ENCODE results near the gene LEFTY2.
"Not testable (repeated sequence)": the region's sequence is repeated elsewhere in the genome, so short reads cannot be mapped to it uniquely, and the experiment has no call there.

Gene LEFTY2

GRCh38 chr1:225888898-225889601 lies 52.0 kb downstream of the LEFTY2 start, which contains the start of gene LEFTY1:
LEFTY1 (minus strand) TSS chr1:225889146; CDS start chr1:225889066, 80 bp downstream.
- no peak within 1 kb of the TSS for H4K8ac ChIP-seq (ENCODE audit: low read depth, low read length)
- no peak within 1 kb of the TSS for H2BK12ac ChIP-seq (ENCODE audit: low read length)
- H3K27ac ChIP-seq (ENCODE audit: low read depth, low read length), result no peak within 1 kb of the TSS
- H3K27me3 ChIP-seq (ENCODE audit: insufficient read depth, low read length), result no peaks in the 10 kb centered on the region
- no peak within 1 kb of the TSS for H3K4me2 ChIP-seq (ENCODE audit: low read length)
- H2AK5ac ChIP-seq (ENCODE audit: low read length), result no peak within 1 kb of the TSS
- no peak within 1 kb of the TSS for H3K4me3 ChIP-seq (ENCODE audit: low read depth, low read length)
- no peaks in the 10 kb centered on the region for H3K36me3 ChIP-seq (ENCODE audit: control insufficient read depth in 1 of 2, insufficient read depth in 2 of 2, low read length in 2 of 2)
- no peaks in the 10 kb centered on the region for H3K9me3 ChIP-seq (ENCODE audit: insufficient read depth, low read depth, low read length)
- H4K91ac ChIP-seq (ENCODE audit: low read depth, low read length), result no peak within 1 kb of the TSS
- DNase-seq, result no peak
- H3K9ac ChIP-seq (ENCODE audit: low read length), result no peak within 1 kb of the TSS
- H4K12ac ChIP-seq (ENCODE audit: low read depth, low read length), result no peak within 1 kb of the TSS
- no peak within 1 kb of the TSS for H2BK120ac ChIP-seq (ENCODE audit: insufficient read depth, low read length, poor library complexity)
- no peak within 1 kb of the TSS for H2AFZ ChIP-seq (ENCODE audit: insufficient read depth, low read length, poor library complexity)
- H3K18ac ChIP-seq (ENCODE audit: low read length), result no peak within 1 kb of the TSS
- no CpG with 5 or more reads among the region's 11 CpGs for WGBS (ENCODE audit: extremely low coverage, insufficient coverage, insufficient read length)
- no peak within 1 kb of the TSS for H3K23ac ChIP-seq (ENCODE audit: low read length)
- H3K79me2 ChIP-seq (ENCODE audit: control insufficient read depth, insufficient read depth, low read length, poor library complexity), result no peaks in the 10 kb centered on the region
- no peaks in the 10 kb centered on the region for H3K79me1 ChIP-seq (ENCODE audit: low read length)
- no peaks in the 10 kb centered on the region for H3K4me1 ChIP-seq (ENCODE audit: control insufficient read depth in 1 of 2, insufficient read depth in 2 of 2, low read length in 2 of 2)
- H2BK5ac ChIP-seq (ENCODE audit: low read depth, low read length, poor library complexity), result no peak within 1 kb of the TSS
- H3K4ac ChIP-seq (ENCODE audit: low read depth, low read length), result no peak within 1 kb of the TSS
- no peak within 1 kb of the TSS for H3K14ac ChIP-seq (ENCODE audit: low read length)

- no peak overlapping the region for H3K4me3 ChIP-seq (ENCODE audit: low read depth, low read length)
- H3K4me2 ChIP-seq (ENCODE audit: low read length), result no peak overlapping the region
- no peaks in the 10 kb centered on the region for H3K79me2 ChIP-seq (ENCODE audit: control insufficient read depth, insufficient read depth, low read length, poor library complexity)
- no peak overlapping the region for H3K14ac ChIP-seq (ENCODE audit: low read length)
- H3K9ac ChIP-seq (ENCODE audit: low read length), result no peak overlapping the region
- H3K27ac ChIP-seq (ENCODE audit: low read depth, low read length), result no peak overlapping the region
- no peak overlapping the region for H2AFZ ChIP-seq (ENCODE audit: insufficient read depth, low read length, poor library complexity)
- H2BK120ac ChIP-seq (ENCODE audit: insufficient read depth, low read length, poor library complexity), result no peak overlapping the region
- H3K4ac ChIP-seq (ENCODE audit: low read depth, low read length), result no peak overlapping the region
- no peak overlapping the region for H3K18ac ChIP-seq (ENCODE audit: low read length)
- no peak overlapping the region for H2BK5ac ChIP-seq (ENCODE audit: low read depth, low read length, poor library complexity)
- H3K27me3 ChIP-seq (ENCODE audit: insufficient read depth, low read length), result no peaks in the 10 kb centered on the region
- H4K91ac ChIP-seq (ENCODE audit: low read depth, low read length), result no peak overlapping the region
- no peaks in the 10 kb centered on the region for H3K36me3 ChIP-seq (ENCODE audit: control insufficient read depth in 1 of 2, insufficient read depth in 2 of 2, low read length in 2 of 2)
- no peaks in the 10 kb centered on the region for H3K9me3 ChIP-seq (ENCODE audit: insufficient read depth, low read depth, low read length)
- no peak overlapping the region for H3K23ac ChIP-seq (ENCODE audit: low read length)
- no CpG with 5 or more reads among the region's 18 CpGs for WGBS (ENCODE audit: extremely low coverage, insufficient coverage, insufficient read length)
- no peak overlapping the region for H2BK12ac ChIP-seq (ENCODE audit: low read length)
- no peak overlapping the region for H4K12ac ChIP-seq (ENCODE audit: low read depth, low read length)
- no peak for DNase-seq
- H2AK5ac ChIP-seq (ENCODE audit: low read length), result no peak overlapping the region
- no peak overlapping the region for H4K8ac ChIP-seq (ENCODE audit: low read depth, low read length)
- no peaks in the 10 kb centered on the region for H3K4me1 ChIP-seq (ENCODE audit: control insufficient read depth in 1 of 2, insufficient read depth in 2 of 2, low read length in 2 of 2)
- H3K79me1 ChIP-seq (ENCODE audit: low read length), result no peaks in the 10 kb centered on the region
Measured at GRCh38 chr1:225888289-225888897, 52.6 kb downstream of the LEFTY2 start.

- H4K8ac ChIP-seq (ENCODE audit: low read depth, low read length); H3K18ac ChIP-seq (ENCODE audit: low read length); H3K4me1 ChIP-seq (ENCODE audit: control insufficient read depth in 1 of 2, insufficient read depth in 2 of 2, low read length in 2 of 2); H3K27ac ChIP-seq (ENCODE audit: low read depth, low read length); H3K23ac ChIP-seq (ENCODE audit: low read length); H3K79me2 ChIP-seq (ENCODE audit: control insufficient read depth, insufficient read depth, low read length, poor library complexity); H3K9me3 ChIP-seq (ENCODE audit: insufficient read depth, low read depth, low read length); H4K12ac ChIP-seq (ENCODE audit: low read depth, low read length); DNase-seq; H3K4ac ChIP-seq (ENCODE audit: low read depth, low read length); H3K4me2 ChIP-seq (ENCODE audit: low read length); H3K14ac ChIP-seq (ENCODE audit: low read length); H2BK5ac ChIP-seq (ENCODE audit: low read depth, low read length, poor library complexity); H2BK12ac ChIP-seq (ENCODE audit: low read length); H2AFZ ChIP-seq (ENCODE audit: insufficient read depth, low read length, poor library complexity); H3K79me1 ChIP-seq (ENCODE audit: low read length); H3K27me3 ChIP-seq (ENCODE audit: insufficient read depth, low read length); H3K9ac ChIP-seq (ENCODE audit: low read length); H2BK120ac ChIP-seq (ENCODE audit: insufficient read depth, low read length, poor library complexity); H3K4me3 ChIP-seq (ENCODE audit: low read depth, low read length); H4K91ac ChIP-seq (ENCODE audit: low read depth, low read length); H2AK5ac ChIP-seq (ENCODE audit: low read length); H3K36me3 ChIP-seq (ENCODE audit: control insufficient read depth in 1 of 2, insufficient read depth in 2 of 2, low read length in 2 of 2): not testable (repeated sequence)
- WGBS (ENCODE audit: extremely low coverage, insufficient coverage, insufficient read length), result no CpG with 5 or more reads among the region's 56 CpGs
Measured at GRCh38 chr1:225887554-225888288, 53.3 kb downstream of the LEFTY2 start.

GRCh38 chr1:225887030-225887314 lies 54.0 kb downstream of the LEFTY2 start:
- Histone ChIP-seq H3K79me1 (ENCODE audit: low read length) (peaks cover 10% of the 10 kb centered on the region), H3K9me3 (ENCODE audit: insufficient read depth, low read depth, low read length) (no peaks in the 10 kb centered on the region), H3K14ac (ENCODE audit: low read length) (no peak overlapping the region), H4K91ac (ENCODE audit: low read depth, low read length) (no peak overlapping the region), H3K9ac (ENCODE audit: low read length) (no peak overlapping the region), H3K4me3 (ENCODE audit: low read depth, low read length) (no peak overlapping the region), H3K36me3 (ENCODE audit: control insufficient read depth in 1 of 2, insufficient read depth in 2 of 2, low read length in 2 of 2) (no peaks in the 10 kb centered on the region), H2BK5ac (ENCODE audit: low read depth, low read length, poor library complexity) (no peak overlapping the region), H3K27me3 (ENCODE audit: insufficient read depth, low read length) (no peaks in the 10 kb centered on the region), H4K8ac (ENCODE audit: low read depth, low read length) (no peak overlapping the region), H3K4ac (ENCODE audit: low read depth, low read length) (no peak overlapping the region), H3K23ac (ENCODE audit: low read length) (no peak overlapping the region), H2BK12ac (ENCODE audit: low read length) (no peak overlapping the region), H3K18ac (ENCODE audit: low read length) (no peak overlapping the region), H2BK120ac (ENCODE audit: insufficient read depth, low read length, poor library complexity) (no peak overlapping the region), H2AFZ (ENCODE audit: insufficient read depth, low read length, poor library complexity) (no peak overlapping the region), H2AK5ac (ENCODE audit: low read length) (no peak overlapping the region), H4K12ac (ENCODE audit: low read depth, low read length) (no peak overlapping the region), H3K27ac (ENCODE audit: low read depth, low read length) (no peak overlapping the region), H3K79me2 (ENCODE audit: control insufficient read depth, insufficient read depth, low read length, poor library complexity) (peaks cover 4% of the 10 kb centered on the region), H3K4me1 (ENCODE audit: control insufficient read depth in 1 of 2, insufficient read depth in 2 of 2, low read length in 2 of 2) (peaks cover 3 to 7% of the 10 kb centered on the region in 2 experiments), H3K4me2 (ENCODE audit: low read length) (no peak overlapping the region)
- WGBS (ENCODE audit: extremely low coverage, insufficient coverage, insufficient read length), result no CpG with 5 or more reads among the region's 7 CpGs
- DNase-seq, result no peak
